ENCODE data around the gene TRIM59.

TRIM59 gene

GRCh38 chr3:160475884-160476283 is 26.3 kb upstream of the TRIM59 start:
- Histone ChIP-seq H3K4me3 (ENCODE audit: insufficient read depth, low read depth, low read length) (no peak overlapping the region), H3K36me3 (ENCODE audit: control insufficient read depth, insufficient read depth, low read length) (no peaks in the 10 kb centered on the region)
- WGBS, 2 experiments = 96 to 100% methylated on average over 1 to 2 of the region's 2 CpGs

DNA sequence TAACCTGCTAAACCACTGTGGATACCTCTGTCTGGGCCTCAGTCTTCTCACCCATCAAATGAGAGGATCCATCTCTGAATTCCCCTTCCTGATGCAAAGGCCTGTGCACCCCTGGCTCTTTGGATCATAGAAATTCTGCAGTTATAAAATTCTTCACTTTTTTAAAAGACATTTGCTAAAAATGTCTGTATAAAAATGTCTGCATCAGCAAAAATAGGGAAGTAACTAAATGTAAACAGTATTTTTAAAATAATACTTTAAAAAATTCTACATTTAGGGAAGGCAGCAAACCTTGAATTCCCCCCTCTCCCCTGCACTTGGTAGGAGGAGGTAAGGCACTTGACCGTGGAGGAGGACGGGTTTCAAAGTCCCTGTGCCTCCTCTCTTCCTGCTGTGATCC is 25.6 kb upstream of the TRIM59 start:
- Histone ChIP-seq H3K27me3 (ENCODE audit: control insufficient read depth, insufficient read depth, low read length, poor library complexity, severe bottlenecking) (no peaks in the 10 kb centered on the region), H3K4me1 (ENCODE audit: control insufficient read depth, insufficient read depth, low read length) (no peaks in the 10 kb centered on the region), H3K4me3 (ENCODE audit: insufficient read depth, low read depth, low read length) (no peak overlapping the region), H3K27ac (ENCODE audit: insufficient read depth, low read depth, low read length, poor library complexity, severe bottlenecking) (no peak overlapping the region), H3K36me3 (ENCODE audit: control insufficient read depth, insufficient read depth, low read length) (no peaks in the 10 kb centered on the region), H3K9me3 (ENCODE audit: control insufficient read depth, low read length) (no peaks in the 10 kb centered on the region)
- 91 to 92% methylated on average over 2 of the region's 2 CpGs for WGBS, 2 experiments

More at GRCh38 chr3:160475884-160476283, 26.3 kb upstream of the TRIM59 start:
- Histone ChIP-seq H3K9me3 (ENCODE audit: control insufficient read depth, low read length) (no peaks in the 10 kb centered on the region), H3K27ac (ENCODE audit: insufficient read depth, low read depth, low read length, poor library complexity, severe bottlenecking) (no peak overlapping the region), H3K27me3 (ENCODE audit: control insufficient read depth, insufficient read depth, low read length, poor library complexity, severe bottlenecking) (no peaks in the 10 kb centered on the region), H3K4me1 (ENCODE audit: control insufficient read depth, insufficient read depth, low read length) (no peaks in the 10 kb centered on the region)

DNA sequence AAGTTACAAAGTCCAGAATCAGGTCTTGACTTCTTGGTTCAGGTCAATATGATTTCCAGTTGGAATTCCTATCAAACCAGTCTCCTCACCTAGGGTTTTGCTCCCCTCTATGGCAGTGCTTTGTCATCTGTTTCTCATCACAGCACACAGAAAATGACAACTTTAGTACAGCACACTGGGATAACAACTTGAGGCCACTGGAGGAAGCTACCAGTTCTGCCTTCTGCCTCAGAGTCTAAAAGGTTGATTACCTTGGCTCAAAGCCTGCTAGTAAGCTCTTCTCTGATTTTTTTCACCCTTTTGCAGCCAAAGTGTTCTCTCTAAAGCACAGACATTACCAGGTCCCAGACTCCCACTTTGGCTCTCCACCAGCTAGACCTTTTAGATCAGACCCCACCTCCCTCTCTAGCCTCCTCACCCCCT is 24.8 kb upstream of the TRIM59 start:
- H3K36me3 ChIP-seq (ENCODE audit: control insufficient read depth, insufficient read depth, low read length) = no peaks in the 10 kb centered on the region
- no peak overlapping the region for H3K27ac ChIP-seq (ENCODE audit: insufficient read depth, low read depth, low read length, poor library complexity, severe bottlenecking)
- no peaks in the 10 kb centered on the region for H3K27me3 ChIP-seq (ENCODE audit: control insufficient read depth, insufficient read depth, low read length, poor library complexity, severe bottlenecking)
- no peak overlapping the region for H3K4me3 ChIP-seq (ENCODE audit: insufficient read depth, low read depth, low read length)
- H3K4me1 ChIP-seq (ENCODE audit: control insufficient read depth, insufficient read depth, low read length) = no peaks in the 10 kb centered on the region
- H3K9me3 ChIP-seq (ENCODE audit: control insufficient read depth, low read length) = no peaks in the 10 kb centered on the region

- WGBS, 2 experiments = 95 to 97% methylated on average over 1 of the region's 1 CpG
- no peak overlapping the region for H3K27ac ChIP-seq (ENCODE audit: insufficient read depth, low read depth, low read length, poor library complexity, severe bottlenecking)
- no peaks in the 10 kb centered on the region for H3K4me1 ChIP-seq (ENCODE audit: control insufficient read depth, insufficient read depth, low read length)
- H3K27me3 ChIP-seq (ENCODE audit: control insufficient read depth, insufficient read depth, low read length, poor library complexity, severe bottlenecking) = no peaks in the 10 kb centered on the region
- H3K36me3 ChIP-seq (ENCODE audit: control insufficient read depth, insufficient read depth, low read length) = no peaks in the 10 kb centered on the region
- H3K4me3 ChIP-seq (ENCODE audit: insufficient read depth, low read depth, low read length) = no peak overlapping the region
- H3K9me3 ChIP-seq (ENCODE audit: control insufficient read depth, low read length) = no peaks in the 10 kb centered on the region
Observed at GRCh38 chr3:160473978-160474377, 24.4 kb upstream of the TRIM59 start.

GRCh38 chr3:160473221-160473620 is 23.6 kb upstream of the TRIM59 start:
- H3K4me1 ChIP-seq (ENCODE audit: control insufficient read depth, insufficient read depth, low read length) = no peaks in the 10 kb centered on the region
- no peak overlapping the region for H3K4me3 ChIP-seq (ENCODE audit: insufficient read depth, low read depth, low read length)
- no peaks in the 10 kb centered on the region for H3K36me3 ChIP-seq (ENCODE audit: control insufficient read depth, insufficient read depth, low read length)
- H3K9me3 ChIP-seq (ENCODE audit: control insufficient read depth, low read length) = no peaks in the 10 kb centered on the region
- no peaks in the 10 kb centered on the region for H3K27me3 ChIP-seq (ENCODE audit: control insufficient read depth, insufficient read depth, low read length, poor library complexity, severe bottlenecking)
- no peak overlapping the region for H3K27ac ChIP-seq (ENCODE audit: insufficient read depth, low read depth, low read length, poor library complexity, severe bottlenecking)
- 50 to 52% methylated on average over 1 of the region's 1 CpG for WGBS, 2 experiments

DNA sequence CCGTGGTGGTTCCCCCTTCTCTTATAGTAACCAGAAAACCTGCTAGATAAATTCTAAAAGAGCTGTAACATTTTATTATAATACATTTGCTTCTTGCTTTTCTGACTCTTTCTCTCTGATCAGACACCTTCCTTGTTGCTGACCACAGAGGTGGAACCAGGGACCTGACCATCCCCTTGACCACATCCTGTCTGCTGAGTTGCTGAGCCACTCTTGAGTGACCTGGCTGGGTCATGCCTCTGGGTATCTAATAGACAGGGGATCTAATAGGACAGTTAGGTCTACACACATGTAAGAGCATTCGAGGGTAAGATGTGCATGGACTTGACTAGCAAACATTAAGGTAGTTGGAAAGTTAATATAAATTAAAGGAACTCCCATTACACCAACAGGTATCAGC is 22.8 kb upstream of the TRIM59 start:
- Histone ChIP-seq H3K4me1 (ENCODE audit: control insufficient read depth, insufficient read depth, low read length) (no peaks in the 10 kb centered on the region), H3K36me3 (ENCODE audit: control insufficient read depth, insufficient read depth, low read length) (no peaks in the 10 kb centered on the region), H3K4me3 (ENCODE audit: insufficient read depth, low read depth, low read length) (no peak overlapping the region), H3K27ac (ENCODE audit: insufficient read depth, low read depth, low read length, poor library complexity, severe bottlenecking) (no peak overlapping the region), H3K27me3 (ENCODE audit: control insufficient read depth, insufficient read depth, low read length, poor library complexity, severe bottlenecking) (no peaks in the 10 kb centered on the region), H3K9me3 (ENCODE audit: control insufficient read depth, low read length) (no peaks in the 10 kb centered on the region)
- 60 to 76% methylated on average over 1 to 2 of the region's 2 CpGs for WGBS, 2 experiments

DNA sequence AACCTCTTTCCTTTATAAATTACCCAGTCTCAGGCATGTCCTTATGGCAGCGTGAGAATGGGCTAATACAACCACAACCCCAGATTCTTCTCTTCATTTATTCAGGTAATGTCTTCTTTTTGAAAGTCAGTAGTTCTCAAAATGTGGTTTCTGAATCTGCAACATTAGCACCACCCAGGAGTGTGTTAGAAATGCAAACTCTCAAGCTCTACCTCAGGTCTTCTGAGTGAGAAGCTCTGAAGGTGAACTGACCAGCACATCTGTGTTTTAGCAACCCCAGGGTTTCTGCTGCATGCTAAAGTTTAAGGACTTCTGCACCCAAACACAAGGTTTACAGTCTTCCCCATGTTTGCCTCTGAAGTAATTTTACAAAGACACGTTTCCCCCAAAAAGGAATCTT is 22.3 kb upstream of the TRIM59 start:
- H3K27me3 ChIP-seq (ENCODE audit: control insufficient read depth, insufficient read depth, low read length, poor library complexity, severe bottlenecking) = no peaks in the 10 kb centered on the region
- H3K27ac ChIP-seq (ENCODE audit: insufficient read depth, low read depth, low read length, poor library complexity, severe bottlenecking) = no peak overlapping the region
- no peaks in the 10 kb centered on the region for H3K4me1 ChIP-seq (ENCODE audit: control insufficient read depth, insufficient read depth, low read length)
- H3K4me3 ChIP-seq (ENCODE audit: insufficient read depth, low read depth, low read length) = no peak overlapping the region
- no peaks in the 10 kb centered on the region for H3K9me3 ChIP-seq (ENCODE audit: control insufficient read depth, low read length)
- 81 to 82% methylated on average over 2 of the region's 2 CpGs for WGBS, 2 experiments
- H3K36me3 ChIP-seq (ENCODE audit: control insufficient read depth, insufficient read depth, low read length) = no peaks in the 10 kb centered on the region

DNA sequence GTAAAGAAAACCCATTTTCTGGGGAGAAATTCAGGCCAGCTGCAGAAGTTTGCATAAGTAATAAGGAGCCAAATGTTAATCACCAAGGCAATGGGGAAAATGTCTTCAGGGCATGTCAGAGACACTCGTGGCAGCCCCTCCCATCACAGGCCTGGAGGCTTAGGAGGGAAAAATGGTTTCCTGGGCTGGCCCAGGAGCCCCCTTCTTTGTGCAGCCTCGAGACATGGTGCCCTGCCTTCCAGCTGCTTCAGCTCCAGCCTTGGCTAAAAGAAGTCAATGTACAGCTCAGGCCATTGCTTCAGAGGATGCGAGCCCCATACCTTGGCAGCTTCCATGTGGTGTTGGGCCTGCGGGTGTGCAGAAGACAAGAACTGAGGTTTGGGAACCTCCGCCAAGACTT is 20.6 kb upstream of the TRIM59 start:
- no peak overlapping the region for H3K4me3 ChIP-seq (ENCODE audit: insufficient read depth, low read depth, low read length)
- 90 to 94% methylated on average over 5 of the region's 5 CpGs for WGBS, 2 experiments
- no peaks in the 10 kb centered on the region for H3K36me3 ChIP-seq (ENCODE audit: control insufficient read depth, insufficient read depth, low read length)
- no peaks in the 10 kb centered on the region for H3K27me3 ChIP-seq (ENCODE audit: control insufficient read depth, insufficient read depth, low read length, poor library complexity, severe bottlenecking)
- H3K27ac ChIP-seq (ENCODE audit: insufficient read depth, low read depth, low read length, poor library complexity, severe bottlenecking) = no peak overlapping the region
- H3K4me1 ChIP-seq (ENCODE audit: control insufficient read depth, insufficient read depth, low read length) = no peaks in the 10 kb centered on the region
- H3K9me3 ChIP-seq (ENCODE audit: control insufficient read depth, low read length) = no peaks in the 10 kb centered on the region

DNA sequence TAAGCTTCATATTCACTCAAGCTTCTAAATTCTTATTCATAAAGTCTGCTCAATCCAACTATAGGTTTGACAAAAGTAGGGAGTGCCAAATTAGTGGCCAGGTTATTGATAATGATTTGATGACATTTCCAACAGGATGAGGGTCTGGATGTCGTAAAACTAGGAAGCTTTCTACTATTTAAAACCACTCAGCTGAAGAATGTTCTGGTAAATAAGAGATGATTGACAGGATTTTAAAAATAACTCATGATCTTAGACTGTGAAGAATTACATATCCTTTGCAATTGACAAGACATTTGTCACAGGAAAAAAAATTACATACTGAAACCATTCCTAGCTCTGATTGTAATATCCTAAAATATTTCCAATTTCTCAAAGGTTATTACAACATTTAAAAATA is 15.4 kb upstream of the TRIM59 start:
- Histone ChIP-seq H3K27ac (ENCODE audit: insufficient read depth, low read depth, low read length, poor library complexity, severe bottlenecking) (no peak overlapping the region), H3K27me3 (ENCODE audit: control insufficient read depth, insufficient read depth, low read length, poor library complexity, severe bottlenecking) (no peaks in the 10 kb centered on the region), H3K36me3 (ENCODE audit: control insufficient read depth, insufficient read depth, low read length) (no peaks in the 10 kb centered on the region), H3K4me1 (ENCODE audit: control insufficient read depth, insufficient read depth, low read length) (no peaks in the 10 kb centered on the region), H3K9me3 (ENCODE audit: control insufficient read depth, low read length) (no peaks in the 10 kb centered on the region), H3K4me3 (ENCODE audit: insufficient read depth, low read depth, low read length) (no peak overlapping the region)
- 100% methylated on average over 1 of the region's 1 CpG; no CpG with 5 or more reads in 1 of the 2 experiments for whole genome bisulfite sequencing, 2 experiments

- no peaks in the 10 kb centered on the region for H3K9me3 ChIP-seq (ENCODE audit: control insufficient read depth, low read length)
- H3K27me3 ChIP-seq (ENCODE audit: control insufficient read depth, insufficient read depth, low read length, poor library complexity, severe bottlenecking) = no peaks in the 10 kb centered on the region
- no peaks in the 10 kb centered on the region for H3K36me3 ChIP-seq (ENCODE audit: control insufficient read depth, insufficient read depth, low read length)
- 88 to 97% methylated on average over 2 of the region's 2 CpGs for WGBS, 2 experiments
- H3K4me3 ChIP-seq (ENCODE audit: insufficient read depth, low read depth, low read length) = no peak overlapping the region
- no peak overlapping the region for H3K27ac ChIP-seq (ENCODE audit: insufficient read depth, low read depth, low read length, poor library complexity, severe bottlenecking)
- H3K4me1 ChIP-seq (ENCODE audit: control insufficient read depth, insufficient read depth, low read length) = no peaks in the 10 kb centered on the region
Observed at GRCh38 chr3:160464321-160464720, 14.7 kb upstream of the TRIM59 start.

GRCh38 chr3:160460033-160460432 is 10.4 kb upstream of the TRIM59 start:
- Histone ChIP-seq H3K27me3 (ENCODE audit: control insufficient read depth, insufficient read depth, low read length, poor library complexity, severe bottlenecking) (no peaks in the 10 kb centered on the region), H3K27ac (ENCODE audit: insufficient read depth, low read depth, low read length, poor library complexity, severe bottlenecking) (no peak overlapping the region), H3K9me3 (ENCODE audit: control insufficient read depth, low read length) (no peaks in the 10 kb centered on the region), H3K4me3 (ENCODE audit: insufficient read depth, low read depth, low read length) (no peak overlapping the region), H3K4me1 (ENCODE audit: control insufficient read depth, insufficient read depth, low read length) (no peaks in the 10 kb centered on the region), H3K36me3 (ENCODE audit: control insufficient read depth, insufficient read depth, low read length) (no peaks in the 10 kb centered on the region)
- WGBS, 2 experiments = 86 to 92% methylated on average over 3 of the region's 3 CpGs

Measured in ectodermal cell (in vitro differentiated cells).